GM10248 (cell line): ENCODE results near the gene C7orf57.

Experiments
- CTCF ChIA-PET: fragments of 300-600 bp; sonication (Branson Sonifier 250); formaldehyde crosslinking; extraction: SDS; loops from one replicate; lab custom pipeline; 2021; ENCODE audit warnings: antibody characterized with exemption; lab: Yijun Ruan, JAX
- POLR2A ChIA-PET: fragments of 350-650 bp; sonication (Branson Sonifier 250); formaldehyde crosslinking; extraction: SDS; loops from one replicate; lab custom pipeline; 2020; ENCODE audit warnings: antibody characterized with exemption; lab: Yijun Ruan, JAX
- DNase-seq: peaks from one replicate; pipeline ENCODE4 v3.0.0; 2012; ENCODE audit errors: extremely low spot score
- CTCF ChIP-seq: IDR thresholded peaks from 2 replicates; pipeline ENCODE4 v1.5.1; 2012; ENCODE audit warnings: mild to moderate bottlenecking, low read depth; ENCODE audit errors: extremely low read depth, missing control alignments, control extremely low read depth

C7orf57 gene

GRCh38 chr7:48049850-48050249, 14.5 kb downstream of the C7orf57 start:
- ChIA-PET CTCF (no interaction called here), POLR2A (no interaction called here)
- no peak for DNase-seq
- no peak for TF ChIP-seq CTCF

DNA sequence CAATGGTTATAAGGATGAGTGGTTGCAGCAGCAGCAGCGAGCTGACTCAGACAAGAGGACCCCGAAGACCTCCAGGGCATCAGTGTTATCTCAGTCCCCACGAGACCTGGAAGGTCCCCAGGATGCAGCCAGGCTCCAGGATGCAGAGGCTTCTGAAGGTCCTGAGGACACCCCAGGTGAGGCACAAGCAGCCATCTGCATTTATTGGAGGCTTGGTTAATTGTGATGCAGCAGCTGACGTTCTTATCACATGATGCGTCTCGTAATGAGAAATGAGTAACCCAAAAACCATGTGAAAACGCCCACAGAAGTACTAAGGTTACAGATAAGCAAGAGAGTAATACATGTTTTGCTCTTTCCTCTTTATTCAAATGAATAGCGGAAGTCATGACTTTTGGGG, 17.4 kb downstream of the C7orf57 start:
- no peak for TF ChIP-seq CTCF
- CTCF ChIA-PET = interaction anchor here (1.4 to 1.9 kb wide), 3 partner anchors 31 to 70 kb away, joined by 4 to 5 read pairs (median 5); no protein-coding TSS in a partner anchor
- POLR2A ChIA-PET = no interaction called here
- DNase-seq = no peak

DNA sequence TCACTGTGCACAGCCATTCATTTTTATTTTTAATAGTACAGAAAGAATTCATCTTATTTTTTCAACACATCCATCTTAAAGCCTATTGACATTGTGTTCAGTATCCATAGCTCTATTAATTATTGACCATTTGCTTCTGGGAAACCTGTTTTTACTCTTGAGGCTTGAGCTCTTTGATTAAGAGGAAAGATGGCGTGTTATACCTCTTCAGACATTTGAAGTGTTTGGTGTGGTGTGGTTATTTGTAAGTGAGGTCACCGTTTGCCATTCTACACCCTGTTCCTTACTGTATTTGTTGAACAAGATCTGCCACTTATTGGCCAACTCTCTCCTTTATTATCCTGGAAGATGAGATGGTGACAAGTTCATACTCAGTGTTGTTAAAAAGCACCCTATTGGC, 18.4 kb downstream of the C7orf57 start:
- ChIA-PET CTCF (interaction anchor here (1.4 to 1.9 kb wide), 2 partner anchors 30 to 62 kb away, joined by 5 read pairs; no protein-coding TSS in a partner anchor), POLR2A (no interaction called here)
- TF ChIP-seq CTCF = no peak
- no peak for DNase-seq

DNA sequence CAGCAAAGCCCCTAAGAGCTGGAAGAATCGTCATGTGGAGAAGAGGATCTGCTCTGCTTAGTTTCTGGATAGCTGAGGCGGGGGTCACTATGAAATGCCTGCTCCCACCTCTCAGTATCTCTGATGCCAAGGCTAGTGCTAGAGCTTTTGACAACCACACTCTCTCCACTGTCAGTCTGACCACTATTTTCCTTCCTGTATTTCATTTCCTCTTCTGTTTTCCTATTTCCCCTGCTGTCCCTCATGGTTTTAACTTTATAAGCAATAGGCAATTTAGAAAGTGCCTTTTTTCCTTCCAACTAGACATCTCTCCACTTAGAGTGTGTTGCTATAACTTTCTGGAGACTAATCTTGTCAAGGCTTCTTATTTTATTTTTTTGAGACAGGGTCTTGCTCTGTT, 23.6 kb downstream of the C7orf57 start:
- no peak for DNase-seq
- POLR2A ChIA-PET = no interaction called here
- CTCF ChIA-PET = interaction anchor here (1.6 kb wide), 1 partner anchor 20 kb away, joined by 4 read pairs; no protein-coding TSS in a partner anchor
- TF ChIP-seq CTCF = no peak

DNA sequence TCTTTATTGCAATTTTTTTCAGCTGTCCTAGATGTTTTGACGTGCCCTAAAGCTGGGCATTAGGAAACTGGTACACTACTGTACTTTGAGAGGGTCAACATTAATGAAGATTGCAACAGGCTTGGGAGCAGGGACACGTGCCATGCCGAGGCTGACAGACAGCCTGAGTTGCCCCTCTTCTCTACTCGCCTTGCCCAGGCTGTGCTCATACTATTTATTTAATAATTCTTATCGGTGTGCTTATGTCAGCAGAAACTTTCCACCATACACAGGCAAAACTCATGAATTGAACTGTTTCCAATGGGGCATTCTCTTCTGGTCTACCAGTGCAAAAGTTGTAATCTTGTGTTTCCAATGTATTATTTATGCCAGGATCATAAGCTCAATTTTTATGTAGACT, 24.4 kb downstream of the C7orf57 start:
- DNase-seq = no peak
- no peak for TF ChIP-seq CTCF
- ChIA-PET POLR2A (no interaction called here), CTCF (interaction anchor here (0.8 to 1.6 kb wide), 4 partner anchors 16 to 51 kb away, joined by 3 to 4 read pairs (median 4); no protein-coding TSS in a partner anchor)

DNA sequence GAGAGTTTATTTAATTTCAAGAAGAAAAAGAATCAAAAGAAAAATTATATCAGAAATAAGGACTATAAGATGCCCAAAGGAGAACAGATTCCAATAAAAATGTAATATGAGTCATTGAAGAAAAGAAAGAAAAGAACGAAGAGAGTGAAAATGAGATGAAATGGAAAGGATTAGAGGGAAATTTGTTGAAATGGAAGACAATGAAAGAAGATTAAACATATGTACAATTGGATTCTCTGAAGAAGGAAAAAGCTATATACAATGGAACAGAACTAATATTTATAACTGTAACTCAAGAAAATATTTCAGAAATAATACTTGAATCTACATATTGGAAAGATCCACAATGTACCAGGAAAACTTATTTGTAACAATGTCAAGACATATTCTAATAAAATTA, 28.6 kb downstream of the C7orf57 start:
- POLR2A ChIA-PET = no interaction called here
- DNase-seq = no peak
- no peak for TF ChIP-seq CTCF
- CTCF ChIA-PET = no interaction called here
